H1 (cell line): ENCODE data around the gene GOLGA6C. TPM values are rescaled to one million over a fixed set of nuclear protein-coding genes. Genes with fewer than 3 reads are reported as not detected.

Experiments used
- CTCF ChIA-PET: fragments of 300-600 bp; sonication (Branson Sonifier 250); formaldehyde crosslinking; loops from one replicate; lab custom pipeline; 2021; ENCODE audit not compliant: partially characterized antibody; lab: Charles Lee
- POLR2A ChIA-PET: fragments of 300-600 bp; sonication (Branson Sonifier 250); formaldehyde crosslinking; loops from one replicate; lab custom pipeline; 2021; ENCODE audit warnings: inconsistent platforms; ENCODE audit not compliant: partially characterized antibody; lab: Charles Lee
- DNase-seq, 2 experiments: peaks; one replicate each; pipeline versions ENCODE4 v3.0.0 to v3.0.0-alpha.2; 2010 to 2022; ENCODE audit warnings: low spot score in 2 of 2, low read depth in 1 of 2, mixed read lengths in 1 of 2
- FAIRE-seq: peaks from 2 replicates; lab custom pipeline; 2011; peaks lifted over from hg19 to GRCh38; lab: Jason Lieb, UNC
- H2AFZ ChIP-seq: 2 replicates; pipeline ENCODE4 v1.8.1; 2012; ENCODE audit warnings: low read length, inconsistent platforms
- H2AK5ac ChIP-seq: 2 replicates; pipeline ENCODE4 v1.6.1; 2013; ENCODE audit warnings: low read depth, low read length
- H2BK120ac ChIP-seq: replicated peaks from 2 replicates; pipeline ENCODE3; 2013; ENCODE audit warnings: low read depth, low read length, inconsistent platforms
- H2BK12ac ChIP-seq: 2 replicates; pipeline ENCODE4 v1.6.1; 2013; ENCODE audit warnings: low read depth, low read length
- H2BK15ac ChIP-seq: 2 replicates; pipeline ENCODE4 v1.6.1; 2013; ENCODE audit warnings: low read length
- H2BK20ac ChIP-seq: 2 replicates; pipeline ENCODE4 v1.6.1; 2013; ENCODE audit warnings: low read length
- H2BK5ac ChIP-seq: 2 replicates; pipeline ENCODE4 v1.6.1; 2013; ENCODE audit warnings: low read depth, low read length
- H3K14ac ChIP-seq: 2 replicates; pipeline ENCODE4 v1.6.1; 2013; ENCODE audit warnings: inconsistent platforms; ENCODE audit not compliant: insufficient read length
- H3K18ac ChIP-seq: 2 replicates; pipeline ENCODE4 v1.6.1; 2013; ENCODE audit warnings: low read length; ENCODE audit errors: extremely low read depth
- H3K23ac ChIP-seq: 2 replicates; pipeline ENCODE4 v1.6.1; 2013; ENCODE audit warnings: inconsistent platforms; ENCODE audit not compliant: insufficient read length
- H3K23me2 ChIP-seq: 2 replicates; pipeline ENCODE4 v1.6.1; 2013; ENCODE audit warnings: low read depth, low read length
- H3K27ac ChIP-seq: 2 replicates; pipeline ENCODE4 v1.6.1; 2011; ENCODE audit warnings: low read depth, low read length, inconsistent platforms
- H3K27me3 ChIP-seq, 4 experiments: replicated peaks in 1 of 4; 1 replicate in 1 of 4; 2 replicates in 3 of 4; pipeline versions ENCODE4 v1.6.1 to v1.8.1; 2011 to 2013; ENCODE audit warnings: low read length in 3 of 4, mild to moderate bottlenecking in 3 of 4, inconsistent platforms in 2 of 4, mixed read lengths in 2 of 4, moderate library complexity in 1 of 4; ENCODE audit not compliant: control insufficient read depth in 3 of 4, insufficient read depth in 3 of 4; ENCODE audit errors: extremely low read depth in 1 of 4
- H3K36me3 ChIP-seq, 4 experiments: 2 replicates each; pipeline versions ENCODE4 v1.6.1 to v1.8.1; 2011 to 2013; ENCODE audit warnings: mild to moderate bottlenecking in 4 of 4, low read length in 3 of 4, moderate library complexity in 2 of 4, control low read depth in 1 of 4, inconsistent platforms in 1 of 4; ENCODE audit not compliant: insufficient read depth in 4 of 4, control insufficient read depth in 2 of 4
- H3K4ac ChIP-seq: replicated peaks from 2 replicates; pipeline ENCODE3; 2013; ENCODE audit warnings: low read length, low read depth, mixed read lengths, inconsistent platforms; ENCODE audit not compliant: insufficient read length
- H3K4me1 ChIP-seq, 4 experiments: replicated peaks in 1 of 4; 1 replicate in 1 of 4; 2 replicates in 3 of 4; pipeline versions ENCODE4 v1.6.1 to v1.8.1; 2011 to 2013; ENCODE audit warnings: low read length in 3 of 4, inconsistent platforms in 2 of 4, mixed read lengths in 1 of 4; ENCODE audit not compliant: insufficient read depth in 4 of 4, control insufficient read depth in 3 of 4
- H3K4me2 ChIP-seq, 2 experiments: 2 replicates each; pipeline versions ENCODE4 v1.6.1 to v1.8.1; 2011 to 2013; ENCODE audit warnings: low read depth in 2 of 2, low read length in 2 of 2, control low read depth in 1 of 2, inconsistent platforms in 1 of 2, mild to moderate bottlenecking in 1 of 2; ENCODE audit not compliant: insufficient read depth in 1 of 2
- H3K4me3 ChIP-seq, 4 experiments: fragments of 200-600, 300-600 bp in 1 of 4; sonication (generic), shearing (Covaris generic), sonication (Bioruptor Twin) in 1 of 4; 2 replicates each; pipeline versions ENCODE4 v1.5.1 to v1.8.1; 2011 to 2016; ENCODE audit warnings: low read length in 4 of 4, low read depth in 3 of 4, control low read depth in 2 of 4, inconsistent platforms in 2 of 4, mild to moderate bottlenecking in 2 of 4, mixed read lengths in 1 of 4, moderate library complexity in 1 of 4; ENCODE audit not compliant: insufficient read depth in 2 of 4; ENCODE audit errors: extremely low read depth in 1 of 4
- H3K56ac ChIP-seq: replicated peaks from 2 replicates; pipeline ENCODE3; 2013; ENCODE audit warnings: low read depth, mild to moderate bottlenecking, mixed read lengths, low read length, inconsistent platforms; ENCODE audit not compliant: insufficient read length
- H3K79me1 ChIP-seq: 2 replicates; pipeline ENCODE4 v1.6.1; 2013; ENCODE audit warnings: low read depth, low read length, control low read depth
- H3K79me2 ChIP-seq, 2 experiments: 2 replicates each; pipeline versions ENCODE4 v1.6.1 to v1.8.1; 2012 to 2013; ENCODE audit warnings: low read length in 2 of 2, mild to moderate bottlenecking in 2 of 2, inconsistent platforms in 1 of 2; ENCODE audit not compliant: insufficient read depth in 2 of 2, control insufficient read depth in 1 of 2
- H3K9ac ChIP-seq, 4 experiments: replicated peaks in 1 of 4; 1 replicate in 1 of 4; 2 replicates in 3 of 4; pipeline versions ENCODE4 v1.6.1 to v1.8.1; 2011 to 2013; ENCODE audit warnings: low read depth in 3 of 4, low read length in 3 of 4, control low read depth in 2 of 4, mild to moderate bottlenecking in 2 of 4, moderate library complexity in 2 of 4, inconsistent platforms in 1 of 4; ENCODE audit errors: extremely low read depth in 1 of 4
- H3K9me3 ChIP-seq, 2 experiments: 2 replicates each; pipeline versions ENCODE4 v1.6.1 to v1.8.1; 2012 to 2013; ENCODE audit warnings: mild to moderate bottlenecking in 2 of 2, moderate library complexity in 2 of 2, control low read depth in 1 of 2, inconsistent platforms in 1 of 2, low read depth in 1 of 2, low read length in 1 of 2, mixed read lengths in 1 of 2; ENCODE audit not compliant: insufficient read depth in 2 of 2
- H4K20me1 ChIP-seq, 2 experiments: replicated peaks in 1 of 2; 2 replicates each; pipeline versions ENCODE3 to v1.8.1; 2011 to 2013; ENCODE audit warnings: inconsistent platforms in 2 of 2, low read length in 2 of 2, mild to moderate bottlenecking in 1 of 2; ENCODE audit not compliant: insufficient read depth in 2 of 2, control insufficient read depth in 1 of 2
- H4K5ac ChIP-seq: 2 replicates; pipeline ENCODE4 v1.6.1; 2013; ENCODE audit warnings: low read length, low read depth, mixed read lengths, inconsistent platforms; ENCODE audit not compliant: insufficient read length
- H4K8ac ChIP-seq: 2 replicates; pipeline ENCODE4 v1.8.0; 2013; ENCODE audit warnings: mild to moderate bottlenecking, moderate library complexity, low read length, inconsistent platforms; ENCODE audit not compliant: insufficient read depth; ENCODE audit errors: extremely low read depth
- H4K91ac ChIP-seq: replicated peaks from 2 replicates; pipeline ENCODE3; 2013; ENCODE audit warnings: low read length, mixed read lengths, inconsistent platforms; ENCODE audit not compliant: insufficient read length
- CBX5 ChIP-seq: fragments of 300-800, 300-1000 bp; sonication (generic); IDR thresholded peaks from 2 replicates; pipeline ENCODE4 v1.7.1; 2016; ENCODE audit warnings: antibody characterized with exemption, low read length, low read depth
- CEBPB ChIP-seq: IDR thresholded peaks from 2 replicates; pipeline ENCODE4 v1.6.1; 2012; ENCODE audit warnings: low read depth, low read length
- CHD2 ChIP-seq: IDR thresholded peaks from 2 replicates; pipeline ENCODE4 v1.6.1; 2012; ENCODE audit warnings: low read length, improper control_type of control experiment
- CREB1 ChIP-seq: IDR thresholded peaks from 2 replicates; pipeline ENCODE4 v1.6.1; 2012; ENCODE audit warnings: inconsistent platforms
- EP300 ChIP-seq, 2 experiments: IDR thresholded peaks; 1 replicate in 1 of 2; 2 replicates in 1 of 2; pipeline ENCODE4 v1.6.1; 2011 to 2012; ENCODE audit warnings: low read depth in 2 of 2, low read length in 2 of 2, mild to moderate bottlenecking in 2 of 2, borderline replicate concordance in 1 of 2, inconsistent platforms in 1 of 2, moderate library complexity in 1 of 2
- GTF2F1 ChIP-seq: IDR thresholded peaks from 2 replicates; pipeline ENCODE4 v1.6.1; 2012; ENCODE audit warnings: low read depth, low read length, improper control_type of control experiment, borderline replicate concordance
- HDAC2 ChIP-seq, 2 experiments: fragments of 300-600 bp in 1 of 2; sonication (generic) in 1 of 2; IDR thresholded peaks; 2 replicates each; pipeline ENCODE4 v1.6.1; 2011 to 2012; ENCODE audit warnings: low read depth in 2 of 2, low read length in 2 of 2, mild to moderate bottlenecking in 2 of 2, moderate library complexity in 2 of 2, borderline replicate concordance in 1 of 2, inconsistent platforms in 1 of 2
- HDAC6 ChIP-seq: IDR thresholded peaks from one replicate; pipeline ENCODE4 v1.7.1; 2012; ENCODE audit warnings: low read depth, mild to moderate bottlenecking, inconsistent platforms, low read length, moderate library complexity
- PHF8 ChIP-seq: fragments of 200-600 bp; sonication (generic); conservative IDR thresholded peaks from 2 replicates; pipeline ENCODE4 v1.7.1; 2012; ENCODE audit warnings: low read depth, mild to moderate bottlenecking, inconsistent platforms, low read length, moderate library complexity
- RFX5 ChIP-seq: IDR thresholded peaks from 2 replicates; pipeline ENCODE4 v1.6.1; 2011; ENCODE audit warnings: low read depth, low read length, improper control_type of control experiment, borderline replicate concordance
- SIRT6 ChIP-seq: IDR thresholded peaks from one replicate; pipeline ENCODE4 v1.7.1; 2012; ENCODE audit warnings: low read length, inconsistent platforms
- TBP ChIP-seq: IDR thresholded peaks from 2 replicates; pipeline ENCODE4 v1.6.1; 2011; ENCODE audit warnings: low read depth, low read length, improper control_type of control experiment
- WGBS, 2 experiments: shearing (Covaris generic) in 1 of 2; methylation state at CpG; one replicate each; pipeline versions ENCODE4 v1.1.6 to v1.1.7; 2013 to 2015; ENCODE audit warnings: low lambda C conversion rate in 2 of 2, mixed read lengths in 2 of 2, inconsistent platforms in 1 of 2, low coverage in 1 of 2, missing lambda C conversion rate in 1 of 2; ENCODE audit not compliant: insufficient replicate concordance in 2 of 2, insufficient coverage in 1 of 2, insufficient read length in 1 of 2; ENCODE audit errors: extremely low coverage in 1 of 2, missing lambda C conversion rate in 1 of 2; 5-methylcytosine and 5-hydroxymethylcytosine counted together
- polyA plus RNA-seq, 7 experiments: library from polyadenylated mRNA; depleted of rRNA in 3 of 7; stranded (reverse) in 5 of 7; unstranded in 2 of 7; fragments of >200 nt in 5 of 7; fragments of 200-250 nt in 2 of 7; gene quantifications; 1 replicate in 5 of 7; 2 replicates in 1 of 7; 4 replicates in 1 of 7; pipeline versions ENCODE4 v1.2.1 to v1.2.3, GENCODE V29; 2011 to 2013; ENCODE audit warnings: missing spikeins in 2 of 7, mixed read lengths in 2 of 7
- total RNA-seq: library from RNA; stranded (reverse); fragmentation: NEBNext Ultra II Directional; extraction: Animal tissue kit (Norgen Biotek cat#: 25700); gene quantifications from 2 replicates; pipeline ENCODE4 v1.2.1, GENCODE V29; 2021

The GOLGA6C gene
- total and polyA plus RNA-seq, 2 of the 8 experiments (the other 6 are each of a cell fraction or from before 2014, with no cell fraction given) = 0.14 to 0.35 TPM

- H2BK120ac ChIP-seq = no peak overlapping the region
- no peak overlapping the region for H3K56ac ChIP-seq
- H2BK20ac ChIP-seq = no peak overlapping the region
- peaks cover 0 to 3% (median 1%) of the 10 kb centered on the region in 4 experiments; a peak in 2 of 7 replicates for H3K4me1 ChIP-seq
- H3K27me3 ChIP-seq = no peaks in the 10 kb centered on the region; a peak in 1 of 7 replicates
- no peaks in the 10 kb centered on the region for H3K23me2 ChIP-seq
- no peak overlapping the region for H3K23ac ChIP-seq
- no peak overlapping the region for H2BK12ac ChIP-seq
- no peaks in the 10 kb centered on the region for H3K79me1 ChIP-seq
- H3K36me3 ChIP-seq = no peaks in the 10 kb centered on the region
- no peak overlapping the region for H3K27ac ChIP-seq
- no peak overlapping the region for H3K18ac ChIP-seq
- H2BK5ac ChIP-seq = peak overlapping the region; percentile 2; the same call in 1 of the 2 replicates
- ChIA-PET CTCF (interaction anchor here (0.8 to 1.3 kb wide), 4 partner anchors 12 to 39 kb away, joined by 3 to 4 read pairs (median 3); partner anchors contain the start of gene C15orf39), POLR2A (no interaction called here)
- DNase-seq (no peak), FAIRE-seq (no peak)
- no peaks in the 10 kb centered on the region for H3K9me3 ChIP-seq
- H4K5ac ChIP-seq = no peak overlapping the region
- no peak overlapping the region for H3K4me3 ChIP-seq
- no peak overlapping the region for H3K9ac ChIP-seq
- 0 out of 2 replicates have a peak overlapping the region, but pooled peaks have one; percentile 61 for H2BK15ac ChIP-seq
- no peaks in the 10 kb centered on the region for H4K20me1 ChIP-seq
- no peak overlapping the region; the same call in 1 of the 2 replicates for H4K8ac ChIP-seq
- no peak overlapping the region for H3K4ac ChIP-seq
- no peak overlapping the region; the same call in 1 of the 2 replicates for H2AK5ac ChIP-seq
- 89% methylated on average over 11 of the region's 11 CpGs; no CpG with 5 or more reads in 1 of the 2 experiments for WGBS, 2 experiments
- no peak overlapping the region for H3K4me2 ChIP-seq
- no peak overlapping the region for H2AFZ ChIP-seq
- no peak overlapping the region for H3K14ac ChIP-seq
- no peak overlapping the region for H4K91ac ChIP-seq
- no peaks in the 10 kb centered on the region for H3K79me2 ChIP-seq
- TF ChIP-seq CHD2 (no peak), CBX5 (no peak), SIRT6 (no peak), CREB1 (no peak), EP300 (IDR thresholded peaks at IDR 0.05; ENCODE audit: borderline replicate concordance in 1 of 2, low read depth in 2 of 2, low read length in 2 of 2) (no peak), PHF8 (no peak), CEBPB (no peak), RFX5 (no peak), GTF2F1 (no peak), TBP (no peak), HDAC2 (IDR thresholded peaks at IDR 0.05; ENCODE audit: borderline replicate concordance in 1 of 2, low read depth in 2 of 2, low read length in 2 of 2) (no peak), HDAC6 (no peak)
These were observed 22.1 kb upstream of the GOLGA6C start for GRCh38 chr15:75235760-75236729.
